GM18519 (cell line): ENCODE measurements around the gene ITPKA.
"Not testable (repeated sequence)": the region's sequence is repeated elsewhere in the genome, so short reads cannot be mapped to it uniquely, and the experiment has no call there.

Experiments used
- ATAC-seq: cut with Tn5 transposase; IDR thresholded peaks from one replicate; pipeline ENCODE4 v1.9.1; 2021; ENCODE audit warnings: mild to moderate bottlenecking, moderate library complexity; ENCODE audit not compliant: unreplicated experiment, low FRiP score

Gene ITPKA

GRCh38 chr15:41493205-41493901, at the start of gene ITPKA:
Gene ITPKA (plus strand): TSS chr15:41493874. CDS start chr15:41493928, 54 bp downstream.
- ATAC-seq: peak; percentile 56

- ATAC-seq: no peak
Measured at GRCh38 chr15:41445399-41445798, 48.3 kb upstream of the ITPKA start.

- ATAC-seq: no peak
Measured at GRCh38 chr15:41462084-41462795, 31.4 kb upstream of the ITPKA start.

GRCh38 chr15:41464889-41465580, 28.6 kb upstream of the ITPKA start:
- ATAC-seq: no peak

GRCh38 chr15:41465822-41466421, 27.8 kb upstream of the ITPKA start:
- no peak for ATAC-seq

GRCh38 chr15:41466711-41467110, 27.0 kb upstream of the ITPKA start:
- ATAC-seq: no peak

- not testable (repeated sequence) for ATAC-seq
Measured at GRCh38 chr15:41469644-41470043, 24.0 kb upstream of the ITPKA start.

GRCh38 chr15:41473418-41473817, 20.3 kb upstream of the ITPKA start:
- no peak for ATAC-seq

DNA sequence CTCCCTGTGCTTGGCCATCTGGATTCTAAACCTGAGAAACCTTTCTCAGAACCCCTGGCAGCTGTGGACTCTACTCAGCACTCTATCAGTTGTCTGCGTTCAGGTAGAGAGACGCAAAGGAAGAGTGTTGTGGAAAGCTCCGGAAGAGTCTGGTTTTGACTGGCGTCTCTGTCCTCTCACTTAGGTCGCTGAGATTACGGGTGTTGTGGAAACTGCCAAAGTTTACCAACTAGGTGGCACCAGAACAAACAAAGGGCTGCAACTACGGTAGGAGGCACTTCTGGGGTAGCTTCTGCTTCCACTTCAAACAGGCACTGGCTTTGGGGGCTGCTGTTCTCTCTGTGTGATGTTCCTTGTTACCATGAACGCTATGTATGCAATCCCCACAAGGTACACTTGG, 19.2 kb upstream of the ITPKA start:
- no peak for ATAC-seq

- no peak for ATAC-seq
Measured at GRCh38 chr15:41474941-41475340, 18.7 kb upstream of the ITPKA start.

DNA sequence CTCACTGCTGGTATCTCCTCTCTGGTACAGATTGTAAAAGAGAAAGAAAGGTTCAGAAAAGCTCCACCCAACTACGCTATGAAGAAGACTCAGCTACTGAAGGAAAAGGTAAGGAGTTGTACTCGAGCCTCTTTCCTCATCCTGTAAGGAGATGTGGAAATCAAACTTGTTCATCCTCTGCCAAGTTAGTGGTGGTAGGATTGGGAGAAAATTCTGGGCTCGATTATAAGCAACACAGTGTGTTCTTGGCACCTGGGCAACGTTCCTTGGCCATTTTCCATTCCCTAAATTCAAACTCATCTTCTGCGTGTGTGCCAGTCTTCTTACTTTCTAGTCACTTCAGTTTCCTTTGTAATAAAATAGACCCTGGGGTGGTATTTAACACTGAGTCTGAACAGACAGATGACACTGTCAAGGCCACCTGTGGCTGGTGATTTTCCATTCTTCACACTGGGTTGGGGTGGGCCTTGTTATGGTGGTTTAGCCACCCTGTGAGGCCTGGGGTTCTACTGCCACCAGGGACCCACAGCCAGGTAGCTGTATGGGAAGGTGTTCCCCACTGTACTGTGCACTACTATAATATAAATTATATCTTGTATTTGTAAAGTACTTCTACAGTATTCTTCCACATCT, 17.1 kb upstream of the ITPKA start:
- no peak for ATAC-seq

- ATAC-seq: no peak
Measured at GRCh38 chr15:41480396-41481140, 13.1 kb upstream of the ITPKA start.

DNA sequence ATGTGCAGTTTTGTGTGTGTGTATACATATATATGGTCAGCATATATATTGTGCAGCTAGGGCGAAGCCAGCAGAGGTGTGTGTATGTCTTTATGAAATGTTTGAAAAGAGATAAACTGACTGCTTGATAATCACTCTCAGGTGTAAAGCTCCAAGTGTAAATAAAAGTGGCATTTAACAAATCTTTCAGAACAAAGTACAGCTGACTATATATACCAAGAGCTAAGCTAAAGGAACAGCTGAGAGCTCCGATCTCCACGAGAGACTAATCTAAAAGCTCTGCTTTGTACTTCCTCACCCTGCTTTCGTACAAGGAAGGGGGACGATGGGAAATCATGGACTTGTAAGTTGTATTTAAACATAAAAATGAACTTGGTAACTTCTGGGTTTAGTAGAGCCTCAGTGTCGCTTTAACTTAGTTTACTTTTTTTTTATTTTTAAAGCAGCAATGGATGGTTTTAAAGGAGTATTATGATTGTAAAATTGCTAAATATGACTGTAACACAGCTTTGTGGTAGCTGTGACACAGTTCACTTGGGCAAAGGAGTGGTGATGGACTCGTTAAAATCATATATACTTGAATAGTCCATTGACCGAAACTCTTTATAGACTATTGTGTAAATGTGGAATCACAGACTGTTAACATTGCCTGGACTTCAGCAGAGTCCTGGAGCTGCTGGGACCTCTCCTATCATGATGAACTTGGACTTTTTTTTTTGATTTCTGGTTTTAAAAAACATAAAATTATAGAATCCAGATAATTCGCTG, 11.4 kb upstream of the ITPKA start:
- no peak for ATAC-seq

- ATAC-seq: no peak
Measured at GRCh38 chr15:41483115-41483514, 10.6 kb upstream of the ITPKA start.

DNA sequence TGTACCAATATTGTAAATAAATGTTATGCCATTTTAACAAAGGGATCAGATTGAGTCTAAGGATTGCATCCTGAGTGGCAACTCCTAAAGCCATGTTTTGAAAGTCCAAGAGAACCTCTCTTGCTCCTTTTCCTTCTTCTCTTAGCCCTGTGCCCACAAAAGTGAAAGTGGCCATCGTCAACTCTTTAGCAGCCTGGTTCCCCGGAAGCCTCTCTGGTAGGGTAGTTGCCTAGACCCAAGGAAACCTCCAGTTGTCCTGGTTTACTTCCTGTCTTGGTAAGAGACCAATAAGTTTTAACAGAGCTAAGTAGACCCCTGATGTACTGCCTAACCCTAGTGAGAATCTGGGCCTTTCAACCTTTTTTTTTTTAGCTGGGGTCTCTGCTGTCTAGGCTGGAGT, 10.2 kb upstream of the ITPKA start:
- ATAC-seq: no peak

DNA sequence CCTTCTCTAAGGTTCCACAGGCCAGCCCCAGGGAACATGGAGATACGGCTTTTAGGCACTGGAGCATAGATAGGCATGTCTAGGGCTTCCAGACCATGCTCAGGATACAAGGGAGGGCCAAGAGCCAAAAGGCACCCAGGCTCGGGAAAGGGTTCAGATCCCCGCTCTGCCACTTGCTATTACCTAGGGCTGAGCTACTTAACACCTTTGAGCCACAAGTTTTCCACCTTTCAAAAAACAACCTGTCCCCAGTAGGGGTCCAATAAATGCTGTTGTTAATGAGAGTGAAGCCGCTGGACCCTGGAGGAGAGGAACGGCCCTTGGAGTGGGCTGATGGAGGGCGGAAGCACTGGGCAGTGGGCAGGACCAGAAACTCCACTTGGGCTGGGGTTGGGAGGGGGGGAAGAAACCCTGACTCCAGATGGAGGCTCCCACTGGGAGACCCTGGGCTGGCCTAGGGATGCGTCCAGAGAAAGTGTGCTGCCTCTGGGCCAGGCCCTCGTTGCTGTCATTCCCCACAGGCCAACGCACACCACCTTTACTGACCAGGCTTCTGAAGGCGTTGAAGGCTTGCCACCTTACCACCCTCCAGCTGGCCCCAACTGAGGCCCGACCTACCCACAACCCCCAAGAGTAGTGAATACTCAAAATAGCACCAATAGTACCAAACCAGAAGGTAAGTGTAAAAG, 8.6 kb upstream of the ITPKA start:
- no peak for ATAC-seq

- no peak for ATAC-seq
Measured at GRCh38 chr15:41486286-41486685, 7.4 kb upstream of the ITPKA start.

- ATAC-seq: no peak
Measured at GRCh38 chr15:41487381-41487780, 6.3 kb upstream of the ITPKA start.

DNA sequence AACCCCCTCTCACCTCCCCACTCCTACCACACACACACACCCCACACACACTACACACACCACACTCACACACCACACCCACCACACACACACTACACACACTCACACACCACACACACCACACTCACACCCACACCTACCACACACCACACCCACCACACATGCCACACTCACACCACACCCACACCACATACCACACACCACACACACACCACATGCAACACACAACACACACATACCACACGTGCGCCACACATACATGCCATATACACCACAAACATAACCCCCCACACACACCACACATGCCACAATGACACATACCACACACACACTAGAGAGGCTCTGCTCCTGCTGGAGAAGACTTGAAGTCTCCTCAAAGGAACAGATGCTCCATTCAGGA, 5.9 kb upstream of the ITPKA start:
- ATAC-seq: no peak
